NCI-H2029 (cell line): Measurements from ENCODE around the gene PIPOX.

Experiments
- DNase-seq: peaks from one replicate; lab custom pipeline; 2025; lab: John Stamatoyannopoulos, UW

The PIPOX gene

DNA sequence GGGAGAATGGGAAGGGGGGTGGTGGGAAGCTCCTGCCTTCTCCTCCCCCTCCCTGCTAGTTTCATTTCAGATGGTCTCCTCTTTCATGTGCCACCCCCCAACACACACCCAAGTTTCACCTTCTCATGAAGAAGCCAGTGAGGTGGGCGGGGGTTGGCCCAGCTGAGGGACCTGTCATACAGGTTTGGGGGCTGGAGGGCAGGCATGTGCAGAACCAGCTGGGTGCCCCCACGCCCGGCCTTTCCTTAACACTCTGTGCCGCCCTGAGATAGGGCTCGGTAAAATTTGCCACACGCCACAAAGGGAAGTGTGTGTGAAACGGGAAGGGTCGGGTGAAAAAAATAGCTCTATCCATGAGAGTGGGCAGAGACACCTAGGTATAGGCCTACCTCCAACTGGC, 57.4 kb downstream of the PIPOX start:
- no peak for DNase-seq

DNA sequence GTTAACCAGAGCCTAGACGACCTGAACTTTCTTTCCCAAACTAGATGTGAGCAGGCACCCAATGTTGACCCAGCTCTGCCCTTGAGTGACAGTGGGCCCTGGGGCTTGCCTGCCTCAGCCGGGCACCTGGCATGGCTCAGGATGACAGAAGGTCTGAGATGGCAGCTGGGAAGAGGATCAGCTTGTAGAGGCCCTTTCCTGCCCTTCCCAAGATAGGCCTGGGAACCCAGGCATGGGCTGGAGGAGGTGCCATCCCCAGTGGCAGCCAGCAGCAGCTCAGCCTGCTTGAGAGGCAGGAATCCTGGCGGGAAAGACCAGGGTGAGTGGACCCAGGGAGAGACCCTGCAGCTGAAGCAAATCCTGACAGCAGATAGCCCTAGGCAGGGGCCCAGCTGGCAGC, 59.1 kb downstream of the PIPOX start:
- no peak for DNase-seq

DNA sequence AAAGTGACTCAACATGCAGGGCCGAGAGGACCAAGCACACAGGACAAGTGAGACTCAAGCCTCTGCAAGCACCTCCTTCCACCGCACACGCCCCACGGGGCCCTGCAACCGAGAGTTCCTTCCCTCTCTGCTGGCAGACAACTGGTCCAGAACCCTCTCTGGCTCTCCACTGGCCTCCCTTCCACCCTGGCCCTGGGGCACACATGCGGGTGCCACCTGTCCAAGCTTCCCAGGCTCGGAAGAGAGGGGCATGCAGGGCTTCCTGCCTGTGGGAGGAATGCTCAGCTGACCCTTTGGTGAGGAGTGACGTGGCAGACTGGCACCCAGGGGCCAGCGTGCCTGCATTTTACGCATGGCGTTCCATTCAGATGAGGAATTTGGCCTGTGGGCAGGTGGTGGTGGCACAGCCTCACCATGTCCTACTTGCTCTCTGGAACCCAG, 59.8 kb downstream of the PIPOX start:
- no peak for DNase-seq

DNA sequence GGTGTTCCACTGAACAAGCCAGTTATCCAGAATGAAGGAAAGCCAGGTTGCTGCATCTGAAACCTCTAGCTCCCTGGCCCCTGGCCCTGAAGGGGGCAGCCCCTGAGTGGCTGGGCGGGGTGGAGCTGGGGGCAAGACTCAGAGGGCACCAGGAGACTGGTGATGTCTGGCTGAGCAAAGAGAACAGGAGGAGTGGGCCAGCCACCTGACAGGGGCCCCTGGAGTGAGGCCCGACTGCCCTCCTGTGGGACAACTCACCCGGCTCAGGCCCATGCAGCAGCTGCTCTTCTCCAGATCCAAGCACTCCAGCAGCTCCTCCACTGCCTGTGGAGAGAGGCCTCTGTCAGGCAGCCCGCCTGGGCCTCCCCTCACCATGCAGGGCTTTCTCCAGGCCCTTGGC, 60.4 kb downstream of the PIPOX start:
- DNase-seq = no peak
